HG02938 (cell line): Measurements from ENCODE around the gene ZNF668.

Experiments
- ATAC-seq: cut with Tn5 transposase; IDR thresholded peaks from one replicate; pipeline ENCODE4 v1.9.1; 2021; ENCODE audit warnings: mild to moderate bottlenecking, moderate library complexity; ENCODE audit not compliant: unreplicated experiment

The ZNF668 gene

DNA sequence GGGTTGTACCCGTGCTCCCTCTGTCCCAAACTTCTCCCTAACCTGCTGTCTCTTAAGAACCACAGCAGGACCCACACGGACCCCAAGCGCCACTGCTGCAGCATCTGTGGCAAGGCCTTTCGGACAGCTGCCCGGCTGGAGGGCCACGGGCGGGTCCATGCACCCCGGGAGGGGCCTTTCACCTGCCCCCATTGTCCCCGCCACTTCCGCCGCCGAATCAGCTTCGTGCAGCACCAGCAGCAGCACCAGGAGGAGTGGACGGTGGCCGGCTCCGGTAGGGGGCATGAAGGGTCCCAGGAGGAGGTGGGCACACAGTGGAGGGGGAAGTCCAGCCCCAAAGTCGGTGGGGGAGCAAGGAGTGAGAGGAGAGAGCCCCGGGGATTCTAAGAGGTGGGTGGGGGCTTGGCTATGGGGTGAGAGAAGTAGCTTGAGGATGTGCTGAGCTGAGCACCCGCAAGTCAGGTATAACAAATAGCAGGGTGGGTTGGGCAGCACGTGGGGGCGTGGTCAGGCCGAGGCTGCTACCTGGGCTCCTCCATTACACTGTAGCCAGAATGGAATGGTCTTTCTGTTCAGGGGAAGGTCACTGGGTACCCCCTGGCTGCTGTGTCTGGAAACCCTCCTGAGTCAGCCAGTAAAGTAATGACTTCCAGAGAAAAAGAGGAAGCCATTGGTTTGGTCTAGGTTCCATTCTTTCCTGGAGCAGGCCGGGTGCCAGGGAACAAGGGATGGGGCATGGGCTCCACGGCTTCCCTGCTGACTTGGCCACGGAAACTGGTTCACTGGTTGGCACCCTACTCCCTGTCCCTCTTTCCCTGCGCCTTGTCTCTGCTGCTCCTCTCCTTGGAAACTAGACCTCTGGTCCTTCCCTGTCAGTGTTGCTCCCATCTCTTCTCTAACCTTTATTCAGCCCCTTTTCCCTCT lies 7.7 kb upstream of the ZNF668 start:
- no peak for ATAC-seq

- no peak for ATAC-seq
Observed at GRCh38 chr16:31080756-31081419, 6.8 kb upstream of the ZNF668 start.

DNA sequence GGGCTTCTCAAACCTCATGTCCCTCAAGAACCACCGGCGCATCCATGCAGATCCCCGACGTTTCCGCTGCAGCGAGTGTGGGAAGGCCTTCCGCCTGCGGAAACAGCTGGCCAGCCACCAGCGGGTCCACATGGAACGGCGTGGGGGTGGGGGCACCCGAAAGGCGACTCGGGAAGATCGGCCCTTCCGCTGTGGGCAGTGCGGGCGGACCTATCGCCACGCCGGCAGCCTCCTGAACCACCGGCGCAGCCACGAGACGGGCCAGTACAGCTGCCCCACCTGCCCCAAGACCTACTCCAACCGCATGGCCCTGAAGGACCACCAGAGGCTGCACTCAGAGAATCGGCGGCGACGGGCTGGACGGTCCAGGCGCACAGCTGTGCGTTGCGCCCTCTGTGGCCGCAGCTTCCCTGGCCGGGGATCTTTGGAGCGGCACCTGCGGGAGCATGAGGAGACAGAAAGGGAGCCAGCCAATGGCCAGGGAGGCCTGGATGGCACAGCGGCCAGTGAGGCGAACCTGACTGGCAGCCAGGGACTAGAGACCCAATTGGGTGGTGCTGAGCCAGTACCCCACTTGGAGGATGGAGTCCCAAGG lies 6.1 kb upstream of the ZNF668 start:
- ATAC-seq, result no peak

DNA sequence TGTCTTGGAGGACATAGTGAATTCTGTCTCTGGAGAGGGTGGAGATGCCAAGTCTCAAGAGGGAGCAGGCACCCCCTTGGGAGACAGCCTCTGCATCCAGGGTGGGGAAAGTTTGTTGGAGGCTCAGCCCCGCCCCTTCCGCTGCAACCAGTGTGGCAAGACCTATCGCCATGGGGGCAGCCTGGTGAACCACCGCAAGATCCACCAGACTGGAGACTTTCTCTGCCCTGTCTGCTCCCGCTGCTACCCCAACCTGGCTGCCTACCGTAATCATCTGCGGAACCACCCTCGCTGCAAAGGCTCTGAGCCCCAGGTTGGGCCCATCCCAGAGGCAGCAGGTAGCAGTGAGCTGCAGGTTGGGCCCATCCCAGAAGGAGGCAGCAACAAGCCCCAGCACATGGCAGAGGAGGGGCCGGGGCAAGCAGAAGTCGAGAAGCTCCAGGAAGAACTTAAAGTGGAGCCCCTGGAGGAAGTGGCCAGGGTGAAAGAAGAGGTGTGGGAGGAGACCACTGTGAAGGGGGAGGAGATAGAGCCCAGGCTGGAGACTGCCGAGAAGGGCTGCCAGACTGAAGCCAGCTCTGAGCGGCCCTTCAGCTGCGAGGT lies 5.4 kb upstream of the ZNF668 start:
- no peak for ATAC-seq

DNA sequence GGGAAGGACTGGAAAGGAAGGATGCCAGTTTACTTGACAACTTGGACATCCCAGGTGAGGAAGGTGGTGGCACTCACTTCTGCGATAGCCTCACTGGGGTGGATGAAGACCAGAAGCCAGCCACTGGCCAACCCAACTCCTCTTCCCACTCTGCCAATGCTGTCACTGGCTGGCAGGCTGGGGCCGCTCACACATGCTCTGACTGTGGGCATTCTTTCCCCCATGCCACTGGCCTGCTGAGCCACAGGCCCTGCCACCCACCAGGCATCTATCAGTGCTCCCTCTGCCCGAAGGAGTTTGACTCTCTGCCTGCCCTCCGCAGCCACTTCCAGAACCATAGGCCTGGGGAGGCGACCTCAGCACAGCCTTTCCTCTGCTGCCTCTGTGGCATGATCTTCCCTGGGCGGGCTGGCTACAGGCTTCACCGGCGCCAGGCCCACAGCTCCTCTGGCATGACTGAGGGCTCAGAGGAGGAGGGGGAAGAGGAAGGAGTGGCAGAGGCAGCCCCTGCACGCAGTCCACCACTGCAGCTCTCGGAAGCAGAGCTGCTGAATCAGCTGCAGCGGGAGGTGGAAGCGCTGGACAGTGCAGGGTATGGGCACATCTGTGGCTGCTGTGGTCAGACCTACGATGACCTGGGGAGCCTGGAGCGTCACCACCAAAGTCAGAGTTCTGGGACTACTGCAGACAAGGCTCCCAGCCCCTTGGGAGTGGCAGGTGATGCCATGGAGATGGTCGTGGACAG lies 4.7 kb upstream of the ZNF668 start:
- ATAC-seq, result no peak

GRCh38 chr16:31077592-31078396 lies 3.8 kb upstream of the ZNF668 start:
- ATAC-seq, result no peak

- no peak for ATAC-seq
Observed at GRCh38 chr16:31077024-31077423, 3.0 kb upstream of the ZNF668 start.

- no peak for ATAC-seq
Observed at GRCh38 chr16:31076319-31076718, 2.3 kb upstream of the ZNF668 start.

GRCh38 chr16:31074814-31075183 lies 759 bp upstream of the ZNF668 start:
- ATAC-seq, result no peak

DNA sequence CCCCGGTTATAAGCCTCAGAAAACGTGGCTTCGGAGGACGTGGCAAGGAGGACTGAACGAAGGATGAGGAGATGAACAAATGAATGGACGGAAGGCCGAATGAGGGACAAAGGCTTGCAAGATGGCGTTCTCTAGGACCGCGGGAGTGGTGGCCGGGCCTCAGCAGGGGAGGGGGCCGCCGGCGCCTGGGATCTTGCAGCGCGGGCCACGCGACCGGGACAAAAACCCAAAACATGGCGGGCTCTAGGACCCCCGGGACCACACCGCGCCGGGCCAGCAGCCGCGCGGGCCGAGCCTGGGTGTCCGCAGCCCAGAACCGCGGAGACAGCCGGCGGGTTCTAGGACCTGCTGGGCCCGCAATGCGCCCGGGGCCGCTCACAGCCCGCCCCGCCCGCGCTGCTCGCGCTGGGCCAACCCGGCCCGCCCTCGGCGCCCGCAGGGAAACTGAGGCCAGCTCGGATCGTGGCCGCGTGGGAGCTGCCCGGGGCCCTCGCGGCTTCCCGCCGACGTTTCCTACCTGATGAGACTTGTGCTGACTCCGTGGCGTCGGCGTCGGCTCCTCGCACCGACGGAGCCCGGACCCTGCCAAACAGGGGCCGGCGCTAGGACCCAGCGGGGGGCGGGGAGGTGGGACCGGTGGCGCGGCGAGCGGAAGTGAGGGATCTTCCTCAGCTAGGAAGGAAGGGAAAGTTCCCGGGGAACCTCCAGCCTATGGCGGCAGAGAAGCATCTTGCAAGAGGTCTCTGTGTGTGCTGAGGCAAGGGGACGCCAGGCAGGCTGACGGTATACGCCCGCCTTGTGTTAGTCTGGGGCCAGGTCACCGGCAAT lies 684 bp downstream of the ZNF668 start:
- ATAC-seq, result peak; percentile 49

- ATAC-seq, result no peak
Observed at GRCh38 chr16:31072540-31073141, 1.4 kb downstream of the ZNF668 start.

- no peak for ATAC-seq
Observed at GRCh38 chr16:31071861-31072260, 2.2 kb downstream of the ZNF668 start.

GRCh38 chr16:31067342-31067741 lies 6.7 kb downstream of the ZNF668 start:
- ATAC-seq, result no peak

- no peak for ATAC-seq
Observed at GRCh38 chr16:31064882-31065461, 9.1 kb downstream of the ZNF668 start.

DNA sequence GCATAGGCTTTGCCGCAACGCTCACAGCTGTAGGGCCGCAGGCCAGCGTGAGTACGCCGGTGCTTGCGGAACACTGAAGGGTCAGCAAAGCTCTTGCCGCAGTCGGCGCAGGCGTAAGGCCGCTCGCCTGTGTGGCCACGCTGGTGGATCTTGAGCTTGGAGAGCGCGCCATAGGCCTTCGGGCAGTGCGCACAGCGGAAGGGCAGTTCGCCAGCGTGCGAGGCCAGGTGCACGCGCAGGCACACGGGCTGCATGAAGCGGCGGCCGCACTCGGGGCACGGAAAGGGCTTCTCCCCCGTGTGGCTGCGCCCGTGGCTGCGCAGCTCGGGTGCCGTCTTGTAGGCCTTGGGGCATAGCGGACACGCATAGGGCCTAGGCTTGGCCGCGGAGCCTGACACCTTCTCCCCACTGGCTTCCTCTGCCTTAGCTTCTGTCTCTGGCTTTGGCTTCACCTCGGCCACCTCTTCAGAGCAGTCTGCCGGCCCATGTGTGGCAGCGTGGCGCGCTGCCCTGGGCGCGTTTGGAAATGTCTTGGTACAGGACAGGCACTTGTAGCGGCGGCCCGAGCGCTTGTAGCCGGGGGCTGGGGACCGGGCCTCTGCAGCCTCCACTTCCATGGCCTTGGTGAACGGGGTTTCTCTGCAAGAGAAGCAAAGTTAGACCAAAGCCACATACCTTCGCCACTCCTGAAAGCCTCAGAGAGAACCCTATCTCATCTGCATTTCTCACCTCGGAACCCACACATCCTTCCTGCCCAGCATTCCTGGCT lies 10.0 kb downstream of the ZNF668 start:
- ATAC-seq, result no peak

GRCh38 chr16:31063495-31063842 lies 10.6 kb downstream of the ZNF668 start:
- ATAC-seq, result no peak

- no peak for ATAC-seq
Observed at GRCh38 chr16:31061813-31062440, 12.1 kb downstream of the ZNF668 start.
